Cardiac muscle cell (in vitro differentiated cells and primary cell): Measurements from ENCODE around the gene ITGBL1. TPM values are rescaled to one million over a fixed set of nuclear protein-coding genes. Genes with fewer than 3 reads are reported as not detected.

Experiments used
- DNase-seq, 2 donors: peaks; one replicate each; pipeline versions ENCODE4 v3.0.0 to v3.0.0-alpha.2; 2010 to 2017; ENCODE audit warnings: low read depth in 1 of 2, low spot score in 1 of 2
- H3K27ac ChIP-seq: fragments of 200-600 bp; sonication (generic); 2 replicates; pipeline ENCODE4 v1.5.1; 2016
- H3K27me3 ChIP-seq: fragments of 200-600 bp; sonication (generic); 2 replicates; pipeline ENCODE4 v1.6.0; 2016; ENCODE audit warnings: control low read depth
- H3K36me3 ChIP-seq: fragments of 200-600 bp; sonication (generic); 2 replicates; pipeline ENCODE4 v1.5.1; 2016; ENCODE audit warnings: control low read depth
- H3K4me1 ChIP-seq: fragments of 200-600 bp; sonication (generic); 2 replicates; pipeline ENCODE4 v1.8.1; 2017; ENCODE audit warnings: low read depth, mild to moderate bottlenecking, mixed run types
- H3K4me3 ChIP-seq: fragments of 200-600 bp; sonication (generic); 2 replicates; pipeline ENCODE4 v1.5.1; 2016; ENCODE audit warnings: mild to moderate bottlenecking
- H3K9me3 ChIP-seq: fragments of 200-600 bp; sonication (generic); 2 replicates; pipeline ENCODE4 v1.5.1; 2017; ENCODE audit warnings: low read depth, mild to moderate bottlenecking, control low read depth
- CTCF ChIP-seq: IDR thresholded peaks from 2 replicates; pipeline ENCODE4 v1.5.1; 2012; ENCODE audit warnings: low read depth, mild to moderate bottlenecking, low read length
- polyA plus RNA-seq: library from polyadenylated mRNA; unstranded; fragments of >200 nt; fragmentation: Nextera tagmentation; extraction: Ambion mirVana; gene quantifications from 2 replicates; pipeline ENCODE4 v1.2.1, GENCODE V29; 2016
- total RNA-seq: library from RNA; depleted of rRNA; stranded (reverse); fragments of >200 nt; gene quantifications from 2 replicates; pipeline ENCODE4 v1.2.3, GENCODE V29; 2016

ITGBL1 gene
- total and polyA plus RNA-seq, 2 experiments from 2014 or later, result not detected

- Histone ChIP-seq H3K36me3 (no peaks in the 10 kb centered on the region), H3K9me3 (no peaks in the 10 kb centered on the region), H3K27ac (no peak overlapping the region), H3K27me3 (no peaks in the 10 kb centered on the region), H3K4me1 (no peaks in the 10 kb centered on the region), H3K4me3 (no peak overlapping the region)
- TF ChIP-seq CTCF, result peak; percentile 67
- DNase-seq, result peak; percentile 12 to 93
These were observed 22.0 kb downstream of the ITGBL1 start for GRCh38 chr13:101474419-101474957.

- H3K9me3 ChIP-seq, result no peaks in the 10 kb centered on the region
- TF ChIP-seq CTCF, result no peak
- no peaks in the 10 kb centered on the region for H3K36me3 ChIP-seq
- H3K4me3 ChIP-seq, result no peak overlapping the region
- DNase-seq, result no peak
- H3K27ac ChIP-seq, result no peak overlapping the region
- H3K27me3 ChIP-seq, result no peaks in the 10 kb centered on the region
- H3K4me1 ChIP-seq, result no peaks in the 10 kb centered on the region
These were observed 23.1 kb downstream of the ITGBL1 start for GRCh38 chr13:101475536-101475935.

GRCh38 chr13:101481421-101481820, 28.9 kb downstream of the ITGBL1 start:
- H3K27ac ChIP-seq, result no peak overlapping the region
- H3K9me3 ChIP-seq, result no peaks in the 10 kb centered on the region
- no peaks in the 10 kb centered on the region for H3K36me3 ChIP-seq
- H3K4me3 ChIP-seq, result no peak overlapping the region
- no peaks in the 10 kb centered on the region for H3K4me1 ChIP-seq
- no peak for TF ChIP-seq CTCF
- no peaks in the 10 kb centered on the region for H3K27me3 ChIP-seq
- DNase-seq, result no peak

- Histone ChIP-seq H3K9me3 (no peaks in the 10 kb centered on the region), H3K27ac (no peak overlapping the region), H3K27me3 (no peaks in the 10 kb centered on the region), H3K4me3 (no peak overlapping the region), H3K36me3 (no peaks in the 10 kb centered on the region), H3K4me1 (no peaks in the 10 kb centered on the region)
- no peak for DNase-seq
- TF ChIP-seq CTCF, result no peak
These were observed 34.4 kb downstream of the ITGBL1 start for GRCh38 chr13:101486708-101487437.

- no peak overlapping the region for H3K4me3 ChIP-seq
- no peak overlapping the region for H3K27ac ChIP-seq
- no peak for TF ChIP-seq CTCF
- no peaks in the 10 kb centered on the region for H3K4me1 ChIP-seq
- no peaks in the 10 kb centered on the region for H3K9me3 ChIP-seq
- H3K27me3 ChIP-seq, result no peaks in the 10 kb centered on the region
- H3K36me3 ChIP-seq, result no peaks in the 10 kb centered on the region
- no peak for DNase-seq
These were observed 35.0 kb downstream of the ITGBL1 start for GRCh38 chr13:101487438-101487830.
